ENCODE data around the gene TBX18.

The TBX18 gene

DNA sequence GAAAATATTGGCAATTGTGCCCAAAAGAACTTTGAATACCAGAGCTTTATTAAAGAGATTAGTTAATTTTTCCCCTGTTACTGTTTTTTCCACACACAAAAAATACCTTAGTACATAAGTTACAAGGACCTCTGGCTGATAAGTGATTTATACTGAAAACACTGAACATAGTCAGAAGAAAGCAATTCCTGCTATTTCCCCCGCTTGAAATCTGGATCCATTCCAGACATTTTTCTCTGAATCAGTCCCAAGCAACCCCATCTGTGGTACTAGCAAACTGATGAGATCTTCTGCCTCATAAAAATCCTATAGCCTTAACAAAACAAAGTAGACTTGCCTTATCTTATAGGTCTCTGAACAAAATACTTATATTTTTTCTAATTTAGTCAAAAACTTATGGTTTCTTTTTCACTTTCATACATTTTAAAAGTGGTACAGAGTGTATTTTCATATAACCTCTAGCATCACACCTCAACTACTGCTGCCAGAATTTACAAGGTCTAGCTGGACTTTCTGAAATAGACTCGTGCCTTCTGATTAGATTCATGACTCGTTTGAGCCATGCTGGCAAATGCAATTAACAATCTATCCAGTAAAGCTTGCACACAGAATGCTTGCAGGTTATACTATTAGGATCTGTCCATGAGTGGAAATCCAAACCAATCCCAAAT lies 111.9 kb downstream of the TBX18 start:
- TF ChIP-seq, protein P1, sequence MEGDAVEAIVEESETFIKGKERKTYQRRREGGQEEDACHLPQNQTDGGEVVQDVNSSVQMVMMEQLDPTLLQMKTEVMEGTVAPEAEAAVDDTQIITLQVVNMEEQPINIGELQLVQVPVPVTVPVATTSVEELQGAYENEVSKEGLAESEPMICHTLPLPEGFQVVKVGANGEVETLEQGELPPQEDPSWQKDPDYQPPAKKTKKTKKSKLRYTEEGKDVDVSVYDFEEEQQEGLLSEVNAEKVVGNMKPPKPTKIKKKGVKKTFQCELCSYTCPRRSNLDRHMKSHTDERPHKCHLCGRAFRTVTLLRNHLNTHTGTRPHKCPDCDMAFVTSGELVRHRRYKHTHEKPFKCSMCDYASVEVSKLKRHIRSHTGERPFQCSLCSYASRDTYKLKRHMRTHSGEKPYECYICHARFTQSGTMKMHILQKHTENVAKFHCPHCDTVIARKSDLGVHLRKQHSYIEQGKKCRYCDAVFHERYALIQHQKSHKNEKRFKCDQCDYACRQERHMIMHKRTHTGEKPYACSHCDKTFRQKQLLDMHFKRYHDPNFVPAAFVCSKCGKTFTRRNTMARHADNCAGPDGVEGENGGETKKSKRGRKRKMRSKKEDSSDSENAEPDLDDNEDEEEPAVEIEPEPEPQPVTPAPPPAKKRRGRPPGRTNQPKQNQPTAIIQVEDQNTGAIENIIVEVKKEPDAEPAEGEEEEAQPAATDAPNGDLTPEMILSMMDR (conservative IDR thresholded peaks at IDR 0.05; ENCODE audit: low read depth, low read length) = no peak
- H3K4me3 ChIP-seq (ENCODE audit: low read length) = no peak overlapping the region
- DNase-seq (ENCODE audit: low read depth) = peak; percentile 83

DNA sequence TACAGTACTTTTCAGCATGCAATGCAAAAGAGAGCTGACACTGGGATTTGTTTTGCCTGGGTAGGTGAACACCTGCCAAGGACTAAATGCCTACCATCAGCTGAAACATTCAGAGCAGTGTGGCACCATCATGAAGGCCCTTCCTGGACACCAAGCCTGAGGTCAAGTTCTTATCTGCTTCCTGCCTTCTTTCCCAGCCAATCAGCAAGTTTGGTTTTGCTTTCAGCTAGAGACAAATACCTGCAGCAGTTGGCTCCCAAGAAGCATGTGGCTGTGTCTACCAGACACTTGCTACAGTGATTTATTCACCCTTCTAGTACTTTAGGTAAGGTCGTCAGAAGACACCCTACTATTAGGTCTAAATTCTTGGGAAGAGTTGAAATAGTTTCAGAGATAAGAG lies 112.8 kb downstream of the TBX18 start:
- no peak for DNase-seq (ENCODE audit: low read depth)
- H3K4me3 ChIP-seq (ENCODE audit: low read length) = no peak overlapping the region
- TF ChIP-seq, protein P1 (conservative IDR thresholded peaks at IDR 0.05; ENCODE audit: low read depth, low read length) = no peak

DNA sequence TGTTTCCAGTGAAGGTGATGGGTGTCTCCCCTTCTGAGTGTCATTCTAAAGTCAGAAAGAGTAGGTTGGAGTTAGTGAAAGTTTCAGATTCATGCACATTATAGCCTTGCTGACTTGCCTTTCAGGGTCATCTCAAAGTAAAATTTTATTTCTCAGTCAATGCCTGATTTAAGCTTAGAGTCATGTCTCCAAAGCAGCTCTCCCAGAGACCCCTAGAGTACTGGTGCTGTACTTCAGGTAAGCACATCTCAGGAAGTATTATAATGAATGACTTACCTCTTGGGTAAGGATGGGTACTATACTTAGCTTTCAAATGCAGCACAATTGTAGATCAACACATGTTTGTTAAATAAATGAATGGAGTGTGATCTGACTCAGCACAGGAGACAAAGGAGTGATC lies 116.0 kb downstream of the TBX18 start:
- TF ChIP-seq, protein P1 (conservative IDR thresholded peaks at IDR 0.05; ENCODE audit: low read depth, low read length) = no peak
- DNase-seq (ENCODE audit: low read depth) = no peak
- no peak overlapping the region for H3K4me3 ChIP-seq (ENCODE audit: low read length)

DNA sequence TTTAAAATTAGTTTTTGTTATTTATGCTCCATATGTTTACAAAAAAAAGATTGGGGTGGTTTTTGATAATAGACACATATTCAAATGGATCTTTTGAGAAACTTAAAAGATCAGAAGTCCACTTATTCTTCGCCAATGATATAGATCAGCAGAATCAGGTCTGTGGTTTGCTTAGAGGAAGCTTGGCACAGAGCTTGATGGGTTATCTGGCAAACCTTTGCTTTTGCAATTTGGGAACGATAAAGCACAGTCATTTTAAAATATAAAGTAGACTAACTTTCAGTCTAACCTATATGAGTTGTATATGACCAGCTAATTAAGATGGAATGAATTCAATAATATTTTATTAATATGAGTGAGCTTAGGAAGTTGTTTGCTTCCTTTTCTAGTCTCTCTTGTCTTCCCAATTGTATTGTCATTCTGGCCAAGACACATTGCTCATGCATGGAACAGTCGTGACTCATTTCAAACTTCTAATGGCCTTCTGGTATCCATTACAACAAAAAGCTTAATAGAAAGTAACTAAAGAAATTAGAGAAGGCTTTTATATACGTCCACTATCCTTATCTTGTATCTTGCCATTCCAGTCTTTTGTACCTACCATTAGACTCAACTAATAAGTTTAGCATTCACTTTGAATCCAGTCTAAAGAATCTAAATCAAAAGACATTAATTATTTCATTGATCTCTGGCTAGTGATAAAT lies 118.7 kb downstream of the TBX18 start:
- H3K4me3 ChIP-seq (ENCODE audit: low read length) = no peak overlapping the region
- DNase-seq (ENCODE audit: low read depth) = peak; percentile 9
- TF ChIP-seq, protein P1 (conservative IDR thresholded peaks at IDR 0.05; ENCODE audit: low read depth, low read length) = no peak

DNA sequence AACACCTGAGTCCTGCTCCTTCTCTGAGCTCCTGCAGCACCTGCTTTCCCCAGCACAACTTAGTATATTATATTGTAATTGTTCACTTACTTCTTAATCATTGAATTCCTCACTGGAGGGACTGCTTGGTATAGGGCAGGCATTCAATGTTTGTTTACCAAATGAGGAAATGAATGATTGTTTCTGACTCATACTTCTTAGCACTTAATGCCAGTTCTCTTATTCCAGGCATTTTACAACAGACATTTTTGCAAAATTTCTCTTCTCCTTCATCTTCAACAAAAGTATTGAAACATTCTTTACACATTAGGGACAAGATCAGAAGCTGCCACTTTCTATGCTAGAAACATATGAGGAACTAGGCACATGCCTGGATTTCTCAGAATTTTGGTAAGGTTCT lies 119.4 kb downstream of the TBX18 start:
- TF ChIP-seq, protein P1 (conservative IDR thresholded peaks at IDR 0.05; ENCODE audit: low read depth, low read length) = no peak
- peak; percentile 12 for DNase-seq (ENCODE audit: low read depth)
- H3K4me3 ChIP-seq (ENCODE audit: low read length) = no peak overlapping the region

DNA sequence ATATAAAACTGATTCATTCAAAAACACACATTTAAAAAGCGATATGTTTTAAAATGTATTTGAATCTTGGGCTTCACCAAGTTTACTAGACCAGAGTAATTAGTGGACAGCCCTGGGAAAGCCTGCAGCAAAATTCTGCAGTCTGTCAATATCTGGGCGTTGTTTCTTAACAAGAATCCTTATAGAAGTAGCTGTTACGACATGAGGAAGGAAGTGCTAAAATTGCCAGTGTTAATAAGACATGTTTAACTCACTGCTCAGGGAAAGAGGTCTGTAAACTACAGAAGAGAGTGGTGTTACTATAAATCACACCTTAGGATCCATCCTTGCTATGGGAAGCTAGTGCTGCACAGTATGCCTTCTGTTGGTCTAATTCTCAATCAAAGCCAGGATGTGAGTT lies 120.6 kb downstream of the TBX18 start:
- no peak overlapping the region for H3K4me3 ChIP-seq (ENCODE audit: low read length)
- TF ChIP-seq, protein P1 (conservative IDR thresholded peaks at IDR 0.05; ENCODE audit: low read depth, low read length) = no peak
- no peak for DNase-seq (ENCODE audit: low read depth)

DNA sequence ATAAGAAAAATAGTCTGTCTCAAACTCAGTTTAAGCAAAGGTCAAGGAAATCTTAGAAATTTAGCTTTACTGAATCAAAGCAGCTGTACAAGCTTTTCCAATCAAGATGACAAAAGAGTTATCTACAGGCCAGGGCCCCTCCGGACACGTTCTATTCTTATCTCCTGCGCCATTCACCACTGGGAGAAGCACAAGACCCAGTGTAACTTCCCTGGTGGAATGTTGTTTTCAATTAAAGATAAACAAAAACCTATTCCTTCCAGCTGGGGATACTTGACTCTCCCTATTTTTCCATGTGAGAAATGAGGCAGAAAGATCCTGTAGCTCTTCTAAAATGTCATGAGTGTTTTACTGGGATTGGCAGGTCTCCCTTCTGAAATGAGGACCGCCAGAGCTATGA lies 123.3 kb downstream of the TBX18 start:
- TF ChIP-seq, protein P1 (conservative IDR thresholded peaks at IDR 0.05; ENCODE audit: low read depth, low read length) = no peak

More for the DNA sequence above, 123.3 kb downstream of the TBX18 start:
- H3K4me3 ChIP-seq (ENCODE audit: low read length) = no peak overlapping the region
- DNase-seq (ENCODE audit: low read depth) = no peak

Measured in retinal pigment epithelial cell (primary cell).